Stimulated activated CD4-positive, alpha-beta T cell treated with anti-CD3 and anti-CD28 coated beads, Interleukin-1b, Interleukin-23, amount 100 ng/mL, for 1 hour (primary cell): ENCODE measurements around the gene ALK.

Source experiments
- DNase-seq, 2 donors: peaks; one replicate each; pipeline ENCODE4 v3.0.0-alpha.2; 2020; ENCODE audit warnings: low read depth in 2 of 2

The ALK gene

DNA sequence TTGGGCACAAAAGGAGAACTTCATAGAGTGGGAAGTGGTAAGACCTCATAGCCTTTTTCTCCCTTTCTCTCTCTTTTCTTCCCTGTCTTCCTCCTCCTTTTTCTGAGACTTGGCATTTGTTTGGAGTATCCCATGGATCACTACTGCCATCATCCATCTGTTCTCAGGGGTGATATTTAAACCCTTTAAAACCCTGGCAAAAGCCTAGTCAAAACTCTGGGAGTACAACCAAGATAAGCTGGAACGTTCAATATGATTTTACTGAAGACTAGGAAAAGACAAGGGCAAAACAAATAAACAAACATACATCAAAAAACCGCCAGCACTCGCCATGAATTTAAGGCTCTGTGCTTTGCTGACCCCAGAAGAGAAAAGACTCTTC is 552.7 kb downstream of the ALK start:
- no peak for DNase-seq

DNA sequence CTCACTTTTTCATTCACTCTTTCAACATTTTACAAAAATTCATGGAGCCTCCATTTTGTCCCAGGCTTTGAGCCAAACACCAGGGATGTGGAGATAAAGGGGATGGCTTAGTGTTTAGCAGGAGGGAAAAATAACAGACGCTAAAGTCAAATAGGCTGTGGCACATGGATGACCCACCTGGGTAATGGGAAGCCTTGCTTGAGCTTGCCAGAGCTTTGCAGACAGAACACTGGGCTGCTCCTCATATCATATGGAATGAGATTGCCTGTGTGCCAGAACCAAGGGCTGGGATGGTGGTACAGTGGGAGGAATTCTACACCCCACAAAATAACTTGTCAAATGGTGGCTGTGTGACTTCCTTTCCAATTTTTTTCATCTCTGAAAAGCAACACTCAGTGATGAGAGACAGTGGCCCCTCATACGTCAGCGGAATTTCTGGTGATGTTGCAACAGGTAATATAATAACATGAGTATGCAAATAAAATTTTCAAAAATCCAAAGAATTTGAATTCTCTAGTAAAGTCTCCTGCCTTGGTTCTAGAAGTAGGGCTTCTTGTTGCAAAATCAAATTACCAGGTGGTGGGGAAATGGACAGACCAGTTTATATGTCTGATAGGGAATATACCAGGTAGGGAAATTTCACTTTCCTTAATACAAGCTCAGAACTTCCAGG is 553.3 kb downstream of the ALK start:
- no peak for DNase-seq

DNA sequence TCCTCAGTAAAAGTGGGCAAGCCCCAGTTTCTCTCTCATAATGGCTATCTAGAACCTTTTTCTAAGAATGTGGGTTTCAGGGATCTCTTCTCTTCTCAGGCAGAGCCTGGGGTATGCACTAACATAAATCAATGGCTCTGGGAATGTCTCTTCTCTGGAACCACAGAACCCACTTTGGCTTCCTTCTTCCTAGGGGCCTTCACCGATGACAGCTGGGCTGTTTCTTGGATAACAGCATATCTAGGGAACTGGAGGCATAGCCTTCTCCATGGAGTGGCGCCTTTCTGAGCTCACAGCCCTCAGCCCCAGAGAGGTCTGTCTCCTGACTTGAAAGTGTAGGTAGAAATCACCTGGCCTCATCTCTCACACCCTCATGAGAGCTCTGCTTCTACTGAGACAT is 558.3 kb downstream of the ALK start:
- no peak for DNase-seq

- no peak for DNase-seq
Observed at GRCh38 chr2:29361231-29361630, 560.2 kb downstream of the ALK start.

GRCh38 chr2:29360016-29360784 is 561.2 kb downstream of the ALK start:
- DNase-seq: no peak

DNA sequence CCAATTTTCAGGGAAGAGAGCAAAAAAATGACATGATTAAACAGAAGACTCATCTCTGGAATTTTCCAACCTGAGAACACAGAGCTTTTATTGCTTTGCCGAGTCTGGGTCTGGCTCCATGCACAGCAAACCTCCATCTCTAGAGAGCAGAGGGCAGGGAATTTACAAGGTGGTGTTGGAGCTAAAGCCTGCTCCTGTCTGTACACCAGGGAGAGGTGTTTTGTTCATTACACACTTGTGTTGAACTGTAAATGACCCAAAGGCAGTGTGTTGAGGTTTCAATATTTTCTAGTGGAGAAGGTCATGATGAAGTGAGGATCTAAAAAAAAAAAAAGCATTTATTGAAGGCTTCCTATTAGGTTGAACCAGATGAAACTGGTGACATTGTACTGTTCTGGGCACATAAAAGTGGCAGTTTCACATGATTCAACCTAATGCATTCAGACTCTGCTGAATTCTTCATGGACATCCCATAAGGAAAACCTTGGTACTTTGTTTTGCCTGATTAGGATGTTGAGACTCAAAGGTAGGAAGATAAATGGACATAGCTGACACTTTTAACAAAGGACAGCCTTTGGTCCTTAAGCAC is 567.9 kb downstream of the ALK start:
- DNase-seq: no peak

GRCh38 chr2:29351916-29352591 is 569.3 kb downstream of the ALK start:
- DNase-seq: no peak

- no peak for DNase-seq
Observed at GRCh38 chr2:29351248-29351647, 570.1 kb downstream of the ALK start.

GRCh38 chr2:29349316-29350030 is 571.9 kb downstream of the ALK start:
- no peak for DNase-seq

GRCh38 chr2:29347774-29348461 is 573.5 kb downstream of the ALK start:
- DNase-seq: no peak

DNA sequence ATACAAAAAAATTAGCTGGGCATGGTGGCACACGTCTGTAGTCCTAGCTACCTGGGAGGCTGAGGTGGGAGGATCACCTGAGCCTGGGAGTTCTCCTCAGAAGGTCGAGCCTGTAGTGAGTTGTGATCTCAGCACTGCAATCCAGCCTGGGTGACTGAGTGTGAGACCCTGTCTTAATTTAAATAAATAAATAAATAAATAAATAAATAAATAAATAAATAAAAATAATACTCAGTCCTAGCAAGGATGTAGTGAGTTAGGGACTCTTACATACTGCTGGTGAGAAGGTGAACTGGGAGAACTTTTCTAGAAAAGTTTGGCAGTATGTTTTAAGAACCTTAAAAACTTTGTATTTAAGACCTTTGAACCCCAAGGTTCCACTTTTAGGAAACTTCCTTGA is 576.1 kb downstream of the ALK start:
- no peak for DNase-seq

DNA sequence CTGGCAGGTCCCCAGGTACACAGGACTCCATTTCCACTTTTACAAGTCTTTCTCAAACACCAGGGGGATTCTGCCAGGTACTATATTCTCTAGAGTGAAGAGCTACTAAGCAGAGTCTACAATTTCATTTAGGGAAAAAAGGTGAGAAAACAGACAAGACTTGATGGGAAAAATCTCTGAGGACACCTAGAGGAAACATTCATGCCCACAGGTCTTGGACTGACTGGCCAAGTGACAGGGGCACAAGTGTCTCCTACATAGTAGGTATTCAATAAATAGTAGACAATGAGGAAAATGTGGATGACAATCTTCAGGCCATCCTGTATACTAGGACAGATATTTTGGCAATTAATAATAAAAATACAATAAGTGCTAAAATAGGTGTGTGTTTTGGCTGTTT is 577.6 kb downstream of the ALK start:
- DNase-seq: no peak

DNA sequence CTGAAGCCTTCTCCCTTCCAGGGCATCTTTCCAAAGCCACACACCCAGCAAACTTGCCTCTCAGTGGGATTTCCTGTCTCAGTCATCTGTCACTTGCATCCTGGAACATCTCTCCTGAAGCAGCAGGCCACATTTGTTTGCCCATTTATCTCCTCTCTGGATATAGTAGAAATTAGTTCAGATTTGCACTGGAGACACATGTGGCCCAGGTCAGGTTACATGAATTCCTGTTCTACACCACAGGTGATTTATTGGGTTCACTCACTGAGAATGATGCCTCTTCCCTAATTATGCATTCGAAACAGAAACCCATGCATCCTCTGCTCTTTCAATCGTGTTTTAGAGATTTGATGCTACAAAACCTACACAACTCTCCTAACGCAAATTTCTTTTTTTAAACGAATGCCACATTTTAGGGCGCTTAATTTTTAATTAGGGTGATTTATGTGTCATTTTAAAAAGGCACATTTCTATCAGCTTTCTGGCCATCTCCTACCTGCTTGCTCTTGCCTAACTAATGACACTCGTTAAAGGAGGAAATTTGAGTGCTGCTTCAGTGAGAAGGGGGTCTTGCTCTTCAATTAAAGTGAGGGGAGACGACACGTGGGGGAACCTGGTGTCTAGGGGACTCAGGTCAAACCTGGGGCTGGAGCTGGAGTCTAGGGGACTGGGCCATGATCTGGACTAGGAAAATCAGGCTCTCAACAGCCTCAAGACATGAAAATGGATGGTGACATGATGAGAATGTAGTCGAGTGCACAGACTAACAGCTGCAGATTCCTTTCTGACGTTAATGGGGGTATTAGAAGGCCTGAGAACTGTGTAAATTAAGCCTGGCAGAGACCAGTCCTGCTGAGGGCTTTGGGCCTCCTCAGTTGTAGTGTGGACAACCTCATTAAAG is 584.8 kb downstream of the ALK start:
- no peak for DNase-seq

DNA sequence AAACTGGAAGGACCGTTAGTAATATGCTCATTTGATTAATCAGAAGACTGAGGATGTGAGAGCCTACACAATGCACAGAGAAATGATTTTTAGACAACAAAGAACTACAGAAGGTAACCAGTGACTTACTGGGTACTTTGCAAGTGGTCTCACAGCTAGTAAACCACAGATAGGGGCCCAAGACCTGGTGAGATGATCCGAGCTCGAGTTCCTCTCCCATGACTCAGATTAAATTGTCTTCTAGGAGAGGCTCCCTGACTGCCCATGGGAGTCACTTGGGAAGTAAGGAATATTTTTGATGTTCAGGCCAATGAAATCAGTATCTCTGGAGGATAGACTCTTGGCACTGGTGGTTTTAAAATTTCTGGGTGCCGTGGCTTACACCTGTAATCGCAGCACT is 586.0 kb downstream of the ALK start:
- no peak for DNase-seq

DNA sequence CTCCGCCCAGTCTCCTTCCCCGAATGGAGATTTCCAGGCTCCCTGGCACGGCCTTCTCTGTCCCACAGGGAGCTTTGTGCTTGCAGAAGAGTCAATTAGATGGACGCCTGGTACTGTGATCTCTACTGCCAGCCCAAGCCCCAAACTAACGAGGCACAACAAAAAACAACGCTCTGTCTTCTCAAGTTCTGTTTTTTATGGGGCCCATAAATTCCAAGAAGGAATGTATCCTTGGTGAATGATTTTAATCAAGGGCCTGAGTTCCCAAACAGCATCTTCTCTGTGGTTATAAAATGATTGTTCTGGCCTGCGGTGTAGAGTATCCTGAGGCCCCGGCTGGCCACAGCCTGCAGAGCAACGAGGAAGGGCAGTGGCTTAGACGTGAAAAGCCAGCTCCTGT is 586.7 kb downstream of the ALK start:
- DNase-seq: no peak

DNA sequence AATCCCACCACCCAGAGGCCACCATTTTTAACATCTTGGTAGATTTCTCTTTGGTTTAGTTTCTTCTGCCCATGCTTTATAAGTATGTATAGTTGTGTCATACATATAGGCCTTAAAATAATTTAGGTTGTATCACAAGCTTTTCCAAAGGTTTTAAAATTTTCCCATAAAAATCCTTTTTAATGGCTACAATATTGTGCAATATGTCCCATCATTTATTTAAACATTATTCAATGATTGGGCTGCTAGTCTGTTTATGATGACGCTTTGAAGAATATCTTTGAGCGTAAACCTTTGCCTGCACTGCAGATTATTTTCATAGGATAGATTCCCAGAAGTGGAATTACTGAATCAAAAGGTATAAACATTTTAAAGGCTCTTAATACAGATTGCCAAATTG is 588.8 kb downstream of the ALK start:
- no peak for DNase-seq

DNA sequence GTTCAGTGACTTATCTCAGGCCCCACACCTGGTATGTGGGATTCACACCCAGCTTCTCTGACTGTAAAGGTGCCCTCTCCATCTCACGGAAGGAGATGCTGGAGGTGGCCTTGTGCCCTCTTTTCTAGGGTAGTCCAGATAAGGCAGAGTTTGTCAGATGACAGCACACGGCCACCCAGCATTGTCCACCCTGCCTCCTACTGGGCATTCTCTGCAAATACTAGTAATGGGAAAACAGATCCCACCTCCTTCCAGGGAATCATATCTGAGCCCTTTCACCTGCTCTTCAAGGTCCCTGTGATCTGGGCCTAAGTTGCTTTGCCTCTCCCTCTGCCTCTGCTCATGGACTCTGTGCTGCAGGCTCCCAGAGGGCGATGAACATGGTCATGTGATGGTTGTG is 591.5 kb downstream of the ALK start:
- DNase-seq: no peak

DNA sequence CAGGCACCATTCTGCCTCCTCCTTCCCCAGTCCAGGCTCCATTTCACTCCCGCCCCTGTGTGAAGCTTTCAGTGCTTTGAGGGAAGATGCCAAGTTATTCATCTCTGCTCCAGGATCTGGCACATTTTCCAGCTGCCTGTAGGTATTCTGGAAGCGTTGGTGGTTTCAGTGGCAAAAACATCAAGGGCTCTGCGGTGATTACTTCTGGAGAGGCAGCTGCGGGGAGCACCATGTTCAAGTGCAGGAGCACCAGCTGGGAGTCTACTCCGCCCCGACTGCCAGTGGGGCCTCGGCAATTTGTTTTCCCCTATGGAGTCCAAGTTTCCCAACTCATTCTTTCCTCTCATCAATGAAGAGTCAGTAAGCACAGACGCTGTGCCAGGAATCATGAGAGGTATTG is 594.5 kb downstream of the ALK start:
- no peak for DNase-seq

DNA sequence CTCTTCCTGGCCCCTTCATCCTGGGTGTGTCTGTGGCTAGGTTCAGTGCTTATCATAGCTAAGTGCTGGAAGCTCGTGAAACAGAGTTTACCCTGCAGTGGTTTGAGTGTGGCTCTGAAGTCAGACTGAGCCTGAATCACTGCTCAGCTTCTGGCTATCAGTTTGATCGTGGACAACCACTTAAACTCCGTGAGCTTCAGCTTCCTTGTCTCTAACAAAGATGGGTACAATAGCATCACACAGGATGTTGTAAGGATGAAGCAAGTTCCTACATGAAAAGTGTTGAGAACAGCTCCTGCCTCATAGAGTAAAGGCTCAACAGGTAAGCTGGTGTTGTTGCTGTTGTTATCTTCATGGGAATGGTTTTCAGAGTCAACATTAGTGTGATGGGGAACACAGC is 595.8 kb downstream of the ALK start:
- DNase-seq: no peak

DNA sequence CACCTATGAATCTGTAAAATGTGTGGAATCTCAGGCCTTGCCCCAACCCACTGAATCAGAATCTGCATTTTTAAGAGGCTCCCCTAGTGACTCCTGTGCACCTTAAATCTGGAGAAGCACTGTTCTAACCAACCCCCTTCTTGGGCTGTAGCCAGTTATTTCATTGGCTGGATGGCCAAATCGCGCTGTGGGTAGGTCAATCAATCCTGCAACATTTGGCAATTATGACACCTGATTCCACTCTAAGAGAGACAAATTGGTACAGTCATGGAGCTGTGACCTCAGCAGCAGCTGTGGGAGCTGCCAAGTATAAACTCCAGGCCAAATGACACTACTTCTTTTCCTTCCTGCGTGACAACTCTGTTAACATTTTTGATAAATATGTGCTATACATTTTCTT is 597.4 kb downstream of the ALK start:
- DNase-seq: no peak
